GM12801 (cell line): ENCODE results near the gene MPPED2.

ENCODE experiments used
- CTCF ChIP-seq: IDR thresholded peaks from one replicate; pipeline ENCODE4 v1.5.1; 2011; ENCODE audit warnings: control low read depth; ENCODE audit not compliant: insufficient read length; ENCODE audit errors: extremely low read depth

The MPPED2 gene

DNA sequence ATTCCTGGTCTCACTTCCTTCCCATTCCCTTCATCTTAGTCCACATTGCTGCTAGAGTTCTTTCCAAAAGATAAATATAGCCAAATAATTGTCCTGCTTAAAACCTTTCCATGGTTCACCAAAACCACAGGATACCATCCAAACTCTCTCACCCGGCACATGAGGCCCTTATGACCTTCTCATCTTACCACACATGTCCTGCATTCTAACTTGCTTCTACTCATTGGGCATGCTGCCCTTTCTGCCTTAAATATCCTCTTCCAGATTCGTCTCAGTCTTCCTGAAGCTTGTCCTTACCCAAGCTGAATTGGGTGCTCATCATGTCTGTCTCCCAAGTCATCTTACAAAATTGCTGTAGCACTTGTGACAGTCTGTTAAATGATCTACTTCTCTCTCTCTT lies 114.9 kb downstream of the MPPED2 start:
- no peak for TF ChIP-seq CTCF

- TF ChIP-seq CTCF: no peak
Observed at GRCh38 chr11:30468881-30469280, 117.3 kb downstream of the MPPED2 start.

GRCh38 chr11:30467176-30467575 lies 119.0 kb downstream of the MPPED2 start:
- TF ChIP-seq CTCF: no peak

- TF ChIP-seq CTCF: no peak
Observed at GRCh38 chr11:30465623-30466022, 120.5 kb downstream of the MPPED2 start.

DNA sequence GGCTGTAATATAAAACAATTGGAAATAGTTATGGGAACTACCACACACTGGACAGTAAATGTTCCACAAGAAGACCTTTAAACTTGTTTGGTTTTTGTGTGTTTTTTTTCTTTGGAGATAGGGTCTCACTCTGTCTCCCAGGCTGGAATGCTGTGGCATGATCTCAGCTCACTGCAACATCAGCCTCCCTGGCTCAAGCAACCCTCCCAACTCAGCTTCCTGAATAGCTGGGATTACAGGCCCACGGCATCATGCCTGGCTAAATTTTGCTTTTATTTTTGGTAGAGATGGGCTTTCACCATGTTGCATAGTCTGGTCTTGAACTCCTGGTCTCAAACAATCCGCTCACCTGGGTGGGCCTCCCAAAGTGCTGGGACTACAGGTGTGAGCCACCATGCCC lies 121.0 kb downstream of the MPPED2 start:
- TF ChIP-seq CTCF: no peak

DNA sequence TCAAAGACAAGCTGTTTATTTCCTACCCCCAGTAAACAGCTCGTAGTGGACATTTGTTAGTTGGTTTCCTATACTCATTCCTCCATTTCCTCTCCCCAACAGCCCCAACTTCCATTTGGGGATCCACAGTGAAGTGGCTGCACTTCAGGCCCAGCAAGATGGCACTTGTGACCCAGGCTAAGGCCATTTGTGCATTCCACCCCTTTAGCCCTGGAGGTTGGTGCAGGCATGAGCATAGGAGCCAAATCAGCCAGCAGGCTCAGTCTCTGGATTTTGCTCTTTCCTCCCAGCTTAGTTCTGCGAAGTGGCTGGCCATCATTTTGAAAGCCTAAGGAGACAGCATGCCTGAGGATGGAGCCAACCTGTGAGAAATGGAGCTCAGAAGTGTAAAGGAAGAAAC lies 122.9 kb downstream of the MPPED2 start:
- TF ChIP-seq CTCF: no peak

GRCh38 chr11:30462421-30462820 lies 123.7 kb downstream of the MPPED2 start:
- TF ChIP-seq CTCF: no peak

DNA sequence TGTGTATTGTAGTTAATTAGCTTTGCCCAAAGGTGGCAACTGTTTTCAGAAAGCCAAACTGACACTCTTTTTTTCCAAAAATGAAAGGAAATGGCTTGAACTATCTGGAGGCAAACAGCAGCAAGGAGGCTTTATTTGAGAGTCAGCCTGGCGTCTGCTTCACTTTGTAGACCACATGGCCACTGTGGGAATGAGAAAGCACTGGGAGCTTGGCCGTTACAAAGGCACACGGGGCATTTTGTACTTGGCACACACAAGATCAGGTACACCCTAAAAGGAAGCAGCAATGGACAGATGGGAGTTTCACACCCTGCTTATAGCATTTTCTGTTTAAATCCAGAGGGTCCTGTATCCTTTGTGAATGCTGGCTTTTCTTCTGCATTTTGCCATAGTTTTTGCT lies 126.3 kb downstream of the MPPED2 start:
- no peak for TF ChIP-seq CTCF
